GM18873 (cell line): Measurements from ENCODE around the gene FHIP1A.

Experiments
- ATAC-seq: cut with Tn5 transposase; IDR thresholded peaks from one replicate; pipeline ENCODE4 v1.9.1; 2021; ENCODE audit warnings: mild to moderate bottlenecking, moderate library complexity, moderate number of reproducible peaks; ENCODE audit not compliant: unreplicated experiment, low FRiP score

The FHIP1A gene

GRCh38 chr4:151417164-151417571 is 8.2 kb downstream of the FHIP1A start:
- ATAC-seq: no peak

- ATAC-seq: no peak
Observed at GRCh38 chr4:151417766-151418376, 8.9 kb downstream of the FHIP1A start.

GRCh38 chr4:151418385-151418784 is 9.4 kb downstream of the FHIP1A start:
- no peak for ATAC-seq

GRCh38 chr4:151418856-151419255 is 9.9 kb downstream of the FHIP1A start:
- no peak for ATAC-seq

GRCh38 chr4:151420250-151420807 is 11.4 kb downstream of the FHIP1A start:
- no peak for ATAC-seq

GRCh38 chr4:151422854-151423253 is 13.9 kb downstream of the FHIP1A start:
- no peak for ATAC-seq

- no peak for ATAC-seq
Observed at GRCh38 chr4:151426513-151426912, 17.5 kb downstream of the FHIP1A start.

GRCh38 chr4:151427266-151427665 is 18.3 kb downstream of the FHIP1A start:
- ATAC-seq: no peak

GRCh38 chr4:151428346-151428745 is 19.4 kb downstream of the FHIP1A start:
- ATAC-seq: no peak

GRCh38 chr4:151429957-151430570 is 21.1 kb downstream of the FHIP1A start:
- no peak for ATAC-seq

- no peak for ATAC-seq
Observed at GRCh38 chr4:151430740-151431457, 21.9 kb downstream of the FHIP1A start.

GRCh38 chr4:151431728-151432127 is 22.8 kb downstream of the FHIP1A start:
- ATAC-seq: no peak

GRCh38 chr4:151432654-151433053 is 23.7 kb downstream of the FHIP1A start:
- no peak for ATAC-seq

GRCh38 chr4:151434183-151434860 is 25.3 kb downstream of the FHIP1A start:
- ATAC-seq: no peak

- ATAC-seq: no peak
Observed at GRCh38 chr4:151436093-151436518, 27.1 kb downstream of the FHIP1A start.

GRCh38 chr4:151437505-151437904 is 28.5 kb downstream of the FHIP1A start:
- no peak for ATAC-seq

GRCh38 chr4:151438154-151438553 is 29.2 kb downstream of the FHIP1A start:
- ATAC-seq: no peak

GRCh38 chr4:151439320-151439719 is 30.3 kb downstream of the FHIP1A start:
- ATAC-seq: no peak

- no peak for ATAC-seq
Observed at GRCh38 chr4:151442002-151442401, 33.0 kb downstream of the FHIP1A start.

- ATAC-seq: no peak
Observed at GRCh38 chr4:151443247-151443646, 34.3 kb downstream of the FHIP1A start.

GRCh38 chr4:151443752-151444151 is 34.8 kb downstream of the FHIP1A start:
- ATAC-seq: no peak
